G401 (cell line): ENCODE measurements around the gene CYP4F11. TPM values are rescaled to one million over a fixed set of nuclear protein-coding genes. Genes with fewer than 3 reads are reported as not detected.
"Not testable (repeated sequence)": the region's sequence is repeated elsewhere in the genome, so short reads cannot be mapped to it uniquely, and the experiment has no call there.

ENCODE experiments used
- DNase-seq: peaks from one replicate; pipeline ENCODE4 v3.0.0-alpha.2; 2015; ENCODE audit warnings: low spot score
- in situ Hi-C: cut with HindIII; loops from 2 replicates; pipeline ENCODE4 v1.10.0; 2016; ENCODE audit warnings: low sequenced_read_pairs, mixed read lengths
- total RNA-seq: library from RNA; depleted of rRNA; stranded (reverse); fragments of >200 nt; shearing (Covaris generic); gene quantifications from 2 replicates; pipeline ENCODE4 v1.2.3, GENCODE V29; 2014; rRNA removed

CYP4F11 gene
- 0.75 and 0.80 TPM in 2 replicates for total RNA-seq

- peak; percentile 15 for DNase-seq
- in situ Hi-C loops, result no loop called here
Observed at GRCh38 chr19:15934332-15935078, at the start of gene CYP4F11. TSS of gene CYP4F11 (minus strand) at chr19:15934529. CDS start at chr19:15934408, 121 bp downstream.

GRCh38 chr19:15979293-15979692 lies 45.0 kb upstream of the CYP4F11 start:
- in situ Hi-C loops, result no loop called here

GRCh38 chr19:15977690-15978089 lies 43.4 kb upstream of the CYP4F11 start:
- no peak for DNase-seq
- in situ Hi-C loops, result no loop called here

More at GRCh38 chr19:15979293-15979692, 45.0 kb upstream of the CYP4F11 start:
- no peak for DNase-seq

GRCh38 chr19:15976836-15977689 lies 42.7 kb upstream of the CYP4F11 start:
- DNase-seq, result no peak
- in situ Hi-C loops, result no loop called here

GRCh38 chr19:15974856-15975255 lies 40.5 kb upstream of the CYP4F11 start:
- in situ Hi-C loops, result no loop called here
- DNase-seq, result no peak

- DNase-seq, in situ Hi-C loops: not testable (repeated sequence)
Observed at GRCh38 chr19:15972043-15972442, 37.7 kb upstream of the CYP4F11 start.

- DNase-seq, result no peak
- in situ Hi-C loops, result no loop called here
Observed at GRCh38 chr19:15971224-15971780, 37.0 kb upstream of the CYP4F11 start.

GRCh38 chr19:15964231-15964630 lies 29.9 kb upstream of the CYP4F11 start:
- DNase-seq, result no peak
- in situ Hi-C loops, result no loop called here

- DNase-seq, result no peak
- in situ Hi-C loops, result no loop called here
Observed at GRCh38 chr19:15962319-15962718, 28.0 kb upstream of the CYP4F11 start.

- no peak for DNase-seq
- in situ Hi-C loops, result no loop called here
Observed at GRCh38 chr19:15954820-15955219, 20.5 kb upstream of the CYP4F11 start.

- DNase-seq, result no peak
- in situ Hi-C loops, result no loop called here
Observed at GRCh38 chr19:15948223-15949058, 14.1 kb upstream of the CYP4F11 start, which contains the start of gene OR10H4. TSS of gene OR10H4 (plus strand) at chr19:15949008. CDS start at chr19:15949008, 0 bp downstream.

GRCh38 chr19:15945301-15945700 lies 11.0 kb upstream of the CYP4F11 start:
- DNase-seq, result no peak
- in situ Hi-C loops, result no loop called here

GRCh38 chr19:15944401-15944800 lies 10.1 kb upstream of the CYP4F11 start:
- DNase-seq, result no peak
- in situ Hi-C loops, result no loop called here

- DNase-seq, result no peak
- in situ Hi-C loops, result no loop called here
Observed at GRCh38 chr19:15937771-15938170, 3.4 kb upstream of the CYP4F11 start.

GRCh38 chr19:15936950-15937349 lies 2.6 kb upstream of the CYP4F11 start:
- in situ Hi-C loops, result no loop called here

GRCh38 chr19:15936173-15936572 lies 1.8 kb upstream of the CYP4F11 start:
- in situ Hi-C loops, result no loop called here
- no peak for DNase-seq

More at GRCh38 chr19:15936950-15937349, 2.6 kb upstream of the CYP4F11 start:
- DNase-seq, result no peak

- DNase-seq, result no peak
- in situ Hi-C loops, result no loop called here
Observed at GRCh38 chr19:15935167-15935702, 906 bp upstream of the CYP4F11 start.

- DNase-seq, result peak; percentile 16
- in situ Hi-C loops, result not testable (repeated sequence)
Observed at GRCh38 chr19:15933761-15934331, 483 bp downstream of the CYP4F11 start.
